Hematopoietic multipotent progenitor cell treated with erythropoietin and hydrocortisone succinate and interleukin-3 and kit ligand, for 15 days (in vitro differentiated cells): ENCODE measurements around the gene MYLIP.

Source experiments
- DNase-seq: peaks from one replicate; pipeline ENCODE4 v3.0.0-alpha.2; 2015; ENCODE audit warnings: low spot score

Gene MYLIP

DNA sequence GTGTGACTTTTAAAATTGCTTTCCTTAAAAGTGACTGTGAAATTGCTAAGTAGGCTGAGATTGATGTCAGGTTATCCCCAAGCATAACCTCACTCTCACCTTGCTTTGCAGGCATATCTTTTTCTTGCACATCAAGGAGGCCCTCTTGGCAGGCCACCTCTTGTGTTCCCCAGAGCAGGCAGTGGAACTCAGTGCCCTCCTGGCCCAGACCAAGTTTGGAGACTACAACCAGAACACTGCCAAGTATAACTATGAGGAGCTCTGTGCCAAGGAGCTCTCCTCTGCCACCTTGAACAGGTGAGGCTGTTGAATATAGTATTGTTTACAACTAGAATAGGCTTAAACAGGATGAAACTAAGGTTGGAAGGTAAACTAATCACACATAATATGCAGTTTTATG is 12.6 kb downstream of the MYLIP start:
- DNase-seq = no peak

- no peak for DNase-seq
Observed at GRCh38 chr6:16145038-16145437, 16.2 kb downstream of the MYLIP start.

- DNase-seq = no peak
Observed at GRCh38 chr6:16146028-16146427, 17.1 kb downstream of the MYLIP start.

DNA sequence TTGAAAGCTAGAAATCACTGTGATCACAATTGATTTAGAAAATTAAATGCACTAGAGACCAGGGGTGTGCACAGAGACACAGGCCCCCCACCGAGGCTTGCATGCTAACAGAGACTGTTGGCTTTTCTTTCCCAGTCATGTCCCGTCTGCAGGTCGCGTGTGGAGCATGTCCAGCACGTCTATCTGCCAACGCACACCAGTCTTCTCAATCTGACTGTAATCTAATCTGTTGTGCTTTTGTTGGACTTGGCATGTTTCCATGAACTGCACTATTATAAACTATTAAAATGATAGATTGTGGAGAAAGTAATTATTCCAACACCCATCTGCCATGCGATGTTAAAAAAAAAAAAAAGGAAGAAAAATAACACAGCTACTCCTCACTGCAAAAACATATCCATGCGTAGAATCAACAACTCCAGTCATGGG is 17.7 kb downstream of the MYLIP start:
- no peak for DNase-seq

GRCh38 chr6:16148498-16148897 is 19.6 kb downstream of the MYLIP start:
- DNase-seq = no peak

DNA sequence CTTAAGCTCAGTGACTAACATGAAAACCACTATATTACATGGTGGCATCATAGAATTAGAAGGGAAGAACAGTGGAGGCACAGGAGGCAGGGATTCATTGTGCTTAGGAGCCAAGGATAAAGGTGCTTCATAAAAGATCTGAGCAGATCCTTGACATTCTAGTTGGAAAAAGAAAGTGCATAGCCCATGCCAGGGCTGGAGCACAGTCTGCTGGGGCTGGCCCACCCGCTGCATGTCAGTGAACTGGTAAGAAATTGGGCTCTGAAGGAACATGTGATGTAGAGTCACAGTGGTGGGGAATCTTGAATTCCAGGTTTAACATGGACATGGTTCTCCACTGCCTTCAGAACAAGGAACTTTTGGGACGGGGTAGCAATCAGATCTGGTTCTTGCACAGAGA is 20.4 kb downstream of the MYLIP start:
- no peak for DNase-seq

GRCh38 chr6:16150098-16150497 is 21.2 kb downstream of the MYLIP start:
- no peak for DNase-seq

GRCh38 chr6:16153211-16153820 is 24.4 kb downstream of the MYLIP start:
- DNase-seq = no peak

- DNase-seq = no peak
Observed at GRCh38 chr6:16154904-16155303, 26.0 kb downstream of the MYLIP start.

DNA sequence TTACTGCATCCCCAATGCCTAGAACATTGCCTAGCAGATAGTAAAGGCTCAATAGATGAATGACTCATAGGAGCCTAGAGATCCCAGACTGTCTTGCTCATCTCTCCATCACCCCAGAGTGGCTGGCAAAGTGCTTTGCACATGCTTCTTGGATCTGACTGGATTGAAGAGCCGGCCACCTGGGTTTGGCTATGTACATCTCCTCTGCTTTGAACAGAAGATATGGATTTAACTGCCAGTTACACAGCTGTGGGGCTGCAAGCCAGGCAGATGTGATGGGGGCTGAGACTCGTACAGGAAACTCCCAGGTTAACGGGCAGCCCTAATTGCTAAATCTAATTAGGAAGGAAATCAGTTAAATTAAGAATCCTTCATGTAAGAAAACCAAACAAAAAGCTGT is 28.6 kb downstream of the MYLIP start:
- no peak for DNase-seq

GRCh38 chr6:16157909-16158308 is 29.0 kb downstream of the MYLIP start:
- peak; percentile 31 for DNase-seq

DNA sequence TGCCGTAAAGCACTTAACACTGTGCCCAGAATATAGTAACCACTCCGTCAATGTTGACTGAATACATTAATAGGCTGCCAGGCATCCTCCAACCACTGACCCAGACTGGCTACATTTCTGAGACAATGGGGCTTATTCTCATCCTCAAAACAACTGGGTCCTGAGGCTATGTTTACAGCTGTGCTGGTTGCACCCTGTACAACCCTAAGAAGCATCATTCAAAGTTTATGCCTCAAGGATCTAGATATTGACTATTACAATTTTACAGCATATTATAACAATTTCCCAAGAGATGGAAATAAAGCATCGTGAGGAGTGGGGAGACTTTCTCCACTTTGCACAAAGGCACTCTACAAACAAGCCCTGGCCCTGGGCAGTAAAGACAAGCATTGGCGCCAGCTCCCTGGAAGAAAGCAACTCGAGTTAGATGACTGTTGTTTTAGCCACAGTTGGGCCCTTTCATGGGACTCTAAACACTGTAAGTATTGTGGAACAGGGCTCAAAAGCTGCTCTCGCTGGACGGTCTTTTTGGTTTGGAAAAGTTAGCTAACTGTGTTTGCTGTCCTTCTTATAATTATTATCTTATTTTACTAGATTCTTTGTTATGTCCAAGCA is 30.2 kb downstream of the MYLIP start:
- no peak for DNase-seq

GRCh38 chr6:16160794-16161193 is 31.9 kb downstream of the MYLIP start:
- DNase-seq = no peak

DNA sequence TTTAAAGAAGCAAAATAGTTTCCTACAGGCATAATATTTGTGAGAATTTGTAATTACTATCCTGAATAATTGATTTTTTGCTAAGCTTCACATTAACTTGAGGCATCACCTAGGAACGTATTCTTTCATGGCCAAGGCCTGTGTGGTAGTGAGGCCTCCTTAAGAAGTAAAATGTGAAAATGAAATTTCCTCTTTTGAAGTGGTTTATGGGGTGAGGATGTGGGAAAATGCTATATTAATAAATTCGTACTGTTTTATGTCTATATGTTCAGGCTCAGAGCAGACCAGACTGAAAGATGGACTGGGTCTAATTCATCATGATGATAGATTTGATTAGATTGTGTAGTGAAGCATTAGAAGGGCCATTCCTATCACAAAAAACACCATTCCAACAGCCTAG is 33.1 kb downstream of the MYLIP start:
- no peak for DNase-seq

GRCh38 chr6:16163066-16163465 is 34.2 kb downstream of the MYLIP start:
- DNase-seq = no peak

- DNase-seq = no peak
Observed at GRCh38 chr6:16163535-16164300, 34.8 kb downstream of the MYLIP start.

GRCh38 chr6:16165641-16166040 is 36.8 kb downstream of the MYLIP start:
- DNase-seq = no peak

DNA sequence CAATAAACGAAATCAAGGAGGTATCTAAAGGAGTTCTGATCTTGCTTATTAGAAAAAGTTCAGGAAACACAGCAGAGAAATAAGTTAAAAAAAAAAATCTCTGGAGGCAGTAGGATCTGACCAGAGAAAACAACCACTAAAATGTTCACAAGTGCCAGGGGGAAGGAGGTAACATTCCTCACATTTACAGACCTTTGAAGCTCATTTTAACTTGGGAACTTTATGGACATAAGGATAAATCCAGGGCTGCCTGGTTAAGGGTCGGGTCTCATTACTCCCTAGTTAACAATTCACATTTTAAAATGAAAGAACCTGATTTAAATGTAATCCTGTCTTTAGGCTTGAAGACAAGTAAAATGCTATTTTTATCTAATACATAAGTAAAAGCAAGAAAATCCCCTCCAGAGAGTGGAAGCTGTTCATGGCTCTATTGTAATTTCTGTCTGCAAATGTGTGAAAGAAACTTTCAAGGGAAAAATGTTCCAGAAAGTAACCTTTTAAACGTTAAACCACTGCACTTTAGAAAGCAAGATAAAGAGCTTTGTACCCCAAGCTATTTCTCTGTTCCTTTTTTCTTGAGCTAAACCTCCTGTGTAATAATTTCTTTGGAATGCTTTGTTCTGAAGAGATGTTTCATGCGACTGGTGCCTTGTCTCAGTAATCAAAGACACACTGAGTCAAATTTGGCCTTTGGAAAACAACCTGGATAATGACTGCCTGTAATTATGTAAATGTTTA is 38.2 kb downstream of the MYLIP start:
- no peak for DNase-seq

DNA sequence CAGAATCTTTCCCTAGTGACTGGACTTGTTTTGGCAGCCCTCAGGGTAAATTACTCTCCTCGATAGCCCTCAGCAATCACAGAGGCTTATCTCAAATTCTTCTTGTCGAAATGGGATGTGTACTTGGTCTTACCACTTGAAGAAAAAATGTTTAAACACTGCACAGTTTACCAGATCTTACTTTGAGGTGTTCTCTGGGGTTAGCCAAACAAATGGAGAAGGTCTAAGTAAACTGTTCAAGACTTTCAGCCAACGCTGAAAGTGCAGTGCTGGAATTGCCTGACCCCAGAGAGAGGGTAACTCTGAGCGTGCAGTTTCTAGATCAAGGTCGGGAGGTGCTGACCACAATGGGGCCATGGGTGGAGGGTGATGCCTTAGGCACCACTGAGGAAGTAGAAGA is 39.2 kb downstream of the MYLIP start:
- no peak for DNase-seq

DNA sequence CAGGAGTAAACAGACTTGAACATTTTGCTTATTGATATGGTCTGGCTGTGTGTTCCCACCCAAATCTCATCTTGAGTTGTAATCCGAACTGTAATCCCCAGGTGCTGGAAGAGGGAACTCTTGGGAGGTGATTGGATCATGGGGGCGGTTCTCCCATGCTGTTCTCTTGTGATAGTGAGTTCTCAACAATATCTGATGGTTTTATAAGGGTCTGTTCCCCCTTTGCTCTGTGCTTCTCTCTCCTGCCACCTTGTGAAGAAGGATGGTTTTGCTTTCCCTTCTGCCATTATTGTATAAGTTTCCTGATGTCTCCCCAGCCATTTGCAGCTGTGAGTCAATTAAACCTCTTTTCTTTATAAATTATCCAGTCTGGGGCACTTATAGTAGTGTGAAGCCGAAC is 40.0 kb downstream of the MYLIP start:
- DNase-seq = peak; percentile 26

GRCh38 chr6:16171400-16171799 is 42.5 kb downstream of the MYLIP start:
- no peak for DNase-seq

GRCh38 chr6:16173167-16173940 is 44.5 kb downstream of the MYLIP start:
- DNase-seq = no peak
